Activated naive CD8-positive, alpha-beta T cell treated with anti-CD3 and anti-CD28 coated beads, Interleukin-2, amount 10 ng/mL, durations not matched to agents 7 days and 5 days (primary cell): Measurements from ENCODE around the gene ELMO1. TPM values are rescaled to one million over a fixed set of nuclear protein-coding genes. Genes with fewer than 3 reads are reported as not detected.

ENCODE experiments used
- ATAC-seq: fragments of 150-1000 bp; cut with Tn5 transposase; one replicate; pipeline ENCODE4 v1.10.0; 2021; ENCODE audit warnings: low read depth, moderate library complexity
- POLR2A ChIA-PET: fragments of 350-600 bp; sonication (Branson Sonifier 250); formaldehyde crosslinking; loops from one replicate; lab custom pipeline; 2021; ENCODE audit warnings: antibody characterized with exemption; lab: Charles Lee
- DNase-seq: peaks from one replicate; pipeline ENCODE4 v3.0.0; 2021
- H3K27ac Mint-ChIP-seq: one replicate; pipeline ENCODE4 v1.8.0; 2022; ENCODE audit warnings: mild to moderate bottlenecking, mixed read lengths
- H3K27me3 Mint-ChIP-seq: one replicate; pipeline ENCODE4 v1.8.0; 2022; ENCODE audit warnings: mild to moderate bottlenecking, moderate library complexity, mixed read lengths
- H3K36me3 Mint-ChIP-seq: one replicate; pipeline ENCODE4 v1.8.0; 2021; ENCODE audit warnings: mild to moderate bottlenecking, mixed read lengths
- H3K4me1 Mint-ChIP-seq: one replicate; pipeline ENCODE4 v1.8.0; 2021; ENCODE audit warnings: mixed read lengths
- H3K4me3 Mint-ChIP-seq: one replicate; pipeline ENCODE4 v1.8.0; 2022; ENCODE audit warnings: mild to moderate bottlenecking, moderate library complexity, mixed read lengths
- H3K9me3 Mint-ChIP-seq: one replicate; pipeline ENCODE4 v1.8.0; 2021; ENCODE audit warnings: mixed read lengths
- total RNA-seq, 2 experiments: library from RNA; stranded (reverse); gene quantifications; one replicate each; pipeline ENCODE4 v1.2.3, GENCODE V29; 2021

Gene ELMO1
- total RNA-seq, 2 experiments from 2014 or later: 73.4 to 78.6 TPM

GRCh38 chr7:37420946-37421695, 27.5 kb downstream of the ELMO1 start:
- Mint-ChIP-seq H3K4me3 (no peak overlapping the region), H3K9me3 (no peaks in the 10 kb centered on the region), H3K27ac (no peak overlapping the region), H3K27me3 (no peaks in the 10 kb centered on the region), H3K4me1 (peaks cover 4% of the 10 kb centered on the region), H3K36me3 (peaks cover 5% of the 10 kb centered on the region)
- no peak for ATAC-seq
- DNase-seq: no peak
- POLR2A ChIA-PET: no interaction called here

DNA sequence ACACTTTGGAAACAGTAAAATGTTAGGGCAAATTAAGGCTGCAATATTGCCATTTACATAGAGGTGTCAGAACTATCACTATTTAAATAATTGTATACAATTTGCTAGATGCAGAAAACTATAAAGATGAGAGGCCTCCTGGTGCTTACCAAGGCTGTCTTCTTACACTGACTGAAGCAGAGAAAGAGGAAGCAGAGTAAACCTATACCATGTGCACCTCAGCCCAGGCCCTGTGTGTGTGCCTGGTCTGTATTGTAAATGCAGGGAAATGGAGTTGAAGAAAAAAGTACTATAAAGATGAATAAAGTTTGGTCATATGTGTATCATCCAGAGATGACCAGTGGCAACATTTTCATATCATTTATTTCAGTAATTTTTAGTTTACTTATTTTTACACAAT, 29.2 kb downstream of the ELMO1 start:
- no peaks in the 10 kb centered on the region for H3K9me3 Mint-ChIP-seq
- H3K4me3 Mint-ChIP-seq: no peak overlapping the region
- ATAC-seq (no peak), DNase-seq (no peak)
- no peak overlapping the region for H3K27ac Mint-ChIP-seq
- POLR2A ChIA-PET: no interaction called here
- no peaks in the 10 kb centered on the region for H3K27me3 Mint-ChIP-seq
- peaks cover 4% of the 10 kb centered on the region for H3K4me1 Mint-ChIP-seq
- peaks cover 5% of the 10 kb centered on the region for H3K36me3 Mint-ChIP-seq

DNA sequence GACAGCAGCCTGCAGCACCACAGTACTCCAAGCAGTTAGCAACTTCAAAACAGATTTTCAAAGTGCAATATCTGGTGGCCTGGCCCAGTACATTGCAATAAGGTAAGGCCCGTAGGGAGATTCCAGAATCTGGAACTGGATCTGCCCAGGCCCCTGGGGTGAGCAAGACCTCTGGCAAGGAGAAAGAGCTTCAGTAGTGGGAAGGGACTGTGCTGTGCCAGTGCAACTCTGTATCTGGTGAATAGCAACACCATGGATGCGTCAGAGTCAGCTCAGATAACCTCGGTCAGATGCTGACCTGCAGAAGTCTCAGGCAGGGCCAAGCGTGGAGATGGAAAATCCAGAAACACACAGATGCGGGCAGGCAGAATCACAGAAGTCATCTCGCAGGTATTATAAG, 30.3 kb downstream of the ELMO1 start:
- H3K36me3 Mint-ChIP-seq: peaks cover 8% of the 10 kb centered on the region
- DNase-seq (no peak), ATAC-seq (no peak)
- H3K27me3 Mint-ChIP-seq: no peaks in the 10 kb centered on the region
- H3K4me3 Mint-ChIP-seq: no peak overlapping the region
- H3K27ac Mint-ChIP-seq: no peak overlapping the region
- H3K4me1 Mint-ChIP-seq: peaks cover 4% of the 10 kb centered on the region
- POLR2A ChIA-PET: interaction anchor here (0.9 kb wide), 1 partner anchor 21 kb away, joined by 3 read pairs; no protein-coding TSS in a partner anchor
- H3K9me3 Mint-ChIP-seq: no peaks in the 10 kb centered on the region

DNA sequence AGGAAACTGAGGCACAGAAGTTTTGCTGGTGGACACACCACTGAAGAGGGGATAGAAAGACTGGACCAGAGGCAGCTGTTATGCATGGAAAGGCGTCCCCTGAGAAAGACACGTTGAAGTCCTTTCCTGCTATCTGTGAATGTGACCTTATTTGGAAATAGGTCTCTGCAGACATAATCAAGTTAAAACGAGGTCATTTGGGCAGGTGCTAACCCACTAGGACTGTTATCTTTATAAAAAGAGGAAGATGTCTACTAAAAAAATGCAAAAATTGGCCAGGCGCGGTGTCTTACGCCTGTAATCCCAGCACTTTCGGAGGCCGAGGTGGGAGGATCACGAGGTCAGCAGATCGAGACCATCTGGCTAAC, 31.6 kb downstream of the ELMO1 start:
- peaks cover 4% of the 10 kb centered on the region for H3K4me1 Mint-ChIP-seq
- H3K27me3 Mint-ChIP-seq: no peaks in the 10 kb centered on the region

GRCh38 chr7:37416378-37417106, 32.1 kb downstream of the ELMO1 start:
- no peak for ATAC-seq
- POLR2A ChIA-PET: interaction anchor here (1.1 kb wide), 1 partner anchor 78 kb away, joined by 3 read pairs; no protein-coding TSS in a partner anchor

More for the DNA sequence above, 31.6 kb downstream of the ELMO1 start:
- ATAC-seq: no peak
- peaks cover 3% of the 10 kb centered on the region for H3K9me3 Mint-ChIP-seq
- H3K27ac Mint-ChIP-seq: no peak overlapping the region
- DNase-seq: no peak
- POLR2A ChIA-PET: no interaction called here
- H3K4me3 Mint-ChIP-seq: no peak overlapping the region
- peaks cover 14% of the 10 kb centered on the region for H3K36me3 Mint-ChIP-seq

GRCh38 chr7:37415629-37416028, 33.0 kb downstream of the ELMO1 start:
- H3K4me1 Mint-ChIP-seq: peaks cover 7% of the 10 kb centered on the region
- POLR2A ChIA-PET: interaction anchor here (1.1 kb wide), 1 partner anchor 79 kb away, joined by 3 read pairs; no protein-coding TSS in a partner anchor
- no peak for DNase-seq

More at GRCh38 chr7:37416378-37417106, 32.1 kb downstream of the ELMO1 start:
- no peak for DNase-seq
- H3K27ac Mint-ChIP-seq: no peak overlapping the region
- no peaks in the 10 kb centered on the region for H3K27me3 Mint-ChIP-seq
- peaks cover 15% of the 10 kb centered on the region for H3K36me3 Mint-ChIP-seq
- no peak overlapping the region for H3K4me3 Mint-ChIP-seq
- peaks cover 3% of the 10 kb centered on the region for H3K9me3 Mint-ChIP-seq
- H3K4me1 Mint-ChIP-seq: peaks cover 7% of the 10 kb centered on the region

GRCh38 chr7:37414352-37414983, 34.2 kb downstream of the ELMO1 start:
- POLR2A ChIA-PET: no interaction called here
- H3K27me3 Mint-ChIP-seq: no peaks in the 10 kb centered on the region
- H3K9me3 Mint-ChIP-seq: peaks cover 3% of the 10 kb centered on the region
- DNase-seq (no peak), ATAC-seq (no peak)
- H3K27ac Mint-ChIP-seq: no peak overlapping the region
- peaks cover 14% of the 10 kb centered on the region for H3K36me3 Mint-ChIP-seq
- H3K4me1 Mint-ChIP-seq: peaks cover 19% of the 10 kb centered on the region
- H3K4me3 Mint-ChIP-seq: no peak overlapping the region

More at GRCh38 chr7:37415629-37416028, 33.0 kb downstream of the ELMO1 start:
- Mint-ChIP-seq H3K36me3 (peaks cover 14% of the 10 kb centered on the region), H3K27ac (no peak overlapping the region), H3K4me3 (no peak overlapping the region), H3K27me3 (no peaks in the 10 kb centered on the region), H3K9me3 (peaks cover 3% of the 10 kb centered on the region)
- no peak for ATAC-seq

GRCh38 chr7:37411444-37412034, 37.1 kb downstream of the ELMO1 start:
- POLR2A ChIA-PET: interaction anchor here (3.8 kb wide), 1 partner anchor 37 kb away, joined by 15 read pairs; the partner anchor contains the start of gene ELMO1
- H3K4me1 Mint-ChIP-seq: peaks cover 30% of the 10 kb centered on the region
- H3K4me3 Mint-ChIP-seq: no peak overlapping the region
- H3K36me3 Mint-ChIP-seq: peaks cover 10% of the 10 kb centered on the region
- peaks cover 3% of the 10 kb centered on the region for H3K9me3 Mint-ChIP-seq
- peak overlapping the region; percentile 4 for H3K27ac Mint-ChIP-seq
- H3K27me3 Mint-ChIP-seq: no peaks in the 10 kb centered on the region
- DNase-seq (no peak), ATAC-seq (no peak)

GRCh38 chr7:37410305-37411229, 38.1 kb downstream of the ELMO1 start:
- POLR2A ChIA-PET: interaction anchor here (2.0 to 3.8 kb wide), 2 partner anchors 38 to 57 kb away, joined by 5 to 15 read pairs; partner anchors contain the start of gene ELMO1
- peaks cover 10% of the 10 kb centered on the region for H3K36me3 Mint-ChIP-seq
- H3K27ac Mint-ChIP-seq: peak overlapping the region; percentile 31
- H3K4me1 Mint-ChIP-seq: peaks cover 33% of the 10 kb centered on the region
- no peak for DNase-seq
- peak; percentile 25 for ATAC-seq
- H3K27me3 Mint-ChIP-seq: no peaks in the 10 kb centered on the region
- peaks cover 3% of the 10 kb centered on the region for H3K9me3 Mint-ChIP-seq
- peak overlapping the region; percentile 42 for H3K4me3 Mint-ChIP-seq

- Mint-ChIP-seq H3K27me3 (no peaks in the 10 kb centered on the region), H3K4me3 (peak overlapping the region; percentile 88), H3K4me1 (peaks cover 33% of the 10 kb centered on the region)
Observed at GRCh38 chr7:37409461-37409860, 39.2 kb downstream of the ELMO1 start.

DNA sequence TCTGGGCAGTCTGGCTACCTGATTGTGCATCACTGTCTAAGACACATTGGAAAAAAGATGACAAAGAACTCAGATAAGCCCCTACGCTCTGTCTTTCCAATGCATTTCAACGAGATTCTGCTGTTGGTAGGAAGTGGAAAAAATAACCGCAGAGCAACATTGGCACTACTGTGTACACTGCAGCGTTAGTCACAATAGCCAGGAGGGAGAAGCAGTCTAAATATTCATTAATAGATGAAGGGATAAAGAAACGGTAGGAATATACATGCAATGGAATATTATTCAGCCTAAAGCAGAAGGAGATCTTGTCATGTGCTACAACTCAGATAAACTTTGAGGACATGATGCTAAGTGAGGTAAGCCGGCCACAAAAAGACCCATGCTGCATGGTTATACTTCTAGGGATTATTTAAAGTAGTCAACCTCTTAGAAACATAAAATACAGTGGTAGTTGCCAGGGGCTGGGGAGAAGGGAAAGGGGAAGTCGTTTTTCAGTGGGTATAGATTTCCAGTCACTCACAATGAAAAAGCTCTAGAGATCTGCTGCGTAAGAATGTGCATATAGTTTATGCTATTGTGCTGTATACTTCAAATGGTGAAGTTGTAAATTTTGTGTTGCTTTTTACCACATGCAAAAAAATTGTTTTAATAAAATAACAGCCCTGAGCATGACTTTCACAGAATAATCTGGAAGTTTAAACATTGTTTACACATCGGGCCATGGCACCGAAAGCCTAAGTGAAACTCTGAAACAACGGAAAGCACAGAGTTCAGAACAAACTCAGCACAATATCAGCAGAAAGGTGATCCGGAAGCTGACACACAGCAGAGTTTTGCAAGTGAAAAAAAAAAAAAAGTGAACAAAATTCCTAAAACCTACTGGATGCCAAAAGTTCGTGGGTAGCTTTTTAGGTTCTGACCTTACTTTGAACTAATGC, 40.1 kb downstream of the ELMO1 start:
- Mint-ChIP-seq H3K4me3 (peak overlapping the region; percentile 88), H3K36me3 (peaks cover 9% of the 10 kb centered on the region), H3K27ac (peak overlapping the region; percentile 93), H3K9me3 (peaks cover 3% of the 10 kb centered on the region), H3K27me3 (no peaks in the 10 kb centered on the region), H3K4me1 (peaks cover 33% of the 10 kb centered on the region)
- ATAC-seq (peak; percentile 74), DNase-seq (no peak)
- POLR2A ChIA-PET: interaction anchor here (2.0 to 3.8 kb wide), 2 partner anchors 40 to 55 kb away, joined by 5 to 15 read pairs; partner anchors contain the start of gene ELMO1

More at GRCh38 chr7:37409461-37409860, 39.2 kb downstream of the ELMO1 start:
- ATAC-seq: no peak
- Mint-ChIP-seq H3K27ac (peak overlapping the region; percentile 93), H3K9me3 (peaks cover 3% of the 10 kb centered on the region), H3K36me3 (peaks cover 10% of the 10 kb centered on the region)
- POLR2A ChIA-PET: interaction anchor here (2.0 to 3.8 kb wide), 2 partner anchors 39 to 56 kb away, joined by 5 to 15 read pairs; partner anchors contain the start of gene ELMO1
- DNase-seq: no peak
